CD4-positive, CD25-positive, alpha-beta regulatory T cell (primary cell): ENCODE results near the gene CDCA3. TPM values are rescaled to one million over a fixed set of nuclear protein-coding genes. Genes with fewer than 3 reads are reported as not detected.

Experiments
- ATAC-seq, 2 donors: fragments of 150-1000 bp; cut with Tn5 transposase; one replicate each; pipeline ENCODE4 v1.10.0; 2021; ENCODE audit warnings: low read depth in 2 of 2, moderate number of reproducible peaks in 2 of 2, moderate library complexity in 1 of 2
- DNase-seq, 3 donors: peaks; one replicate each; pipeline versions ENCODE4 v3.0.0 to v3.0.0-alpha.2; 2012 to 2022; ENCODE audit warnings: mixed read lengths in 1 of 3
- H3K27ac ChIP-seq: one replicate; pipeline ENCODE4 v1.7.0; 2013; ENCODE audit warnings: mild to moderate bottlenecking, low read length; ENCODE audit not compliant: insufficient read depth, poor library complexity, severe bottlenecking
- H3K27me3 ChIP-seq: one replicate; pipeline ENCODE4 v1.7.0; 2013; ENCODE audit warnings: low read length; ENCODE audit not compliant: control insufficient read depth, insufficient read depth
- H3K36me3 ChIP-seq: one replicate; pipeline ENCODE4 v1.7.0; 2013; ENCODE audit warnings: mild to moderate bottlenecking, low read length, moderate library complexity; ENCODE audit not compliant: control insufficient read depth, insufficient read depth
- H3K4me1 ChIP-seq: 2 replicates; pipeline ENCODE4 v1.7.0; 2013; ENCODE audit warnings: mild to moderate bottlenecking, low read length; ENCODE audit not compliant: insufficient read depth, control insufficient read depth, poor library complexity, severe bottlenecking
- H3K4me3 ChIP-seq: one replicate; pipeline ENCODE4 v1.7.0; 2013; ENCODE audit warnings: low read depth, mild to moderate bottlenecking, low read length, moderate library complexity
- H3K9me3 ChIP-seq, 2 experiments: 1 replicate in 1 of 2; 2 replicates in 1 of 2; pipeline ENCODE4 v1.7.0; 2013; ENCODE audit warnings: low read length in 2 of 2, mild to moderate bottlenecking in 1 of 2, moderate library complexity in 1 of 2; ENCODE audit not compliant: control insufficient read depth in 2 of 2
- H3K27ac Mint-ChIP-seq, 3 donors: one replicate each; pipeline ENCODE4 v1.8.0; 2020 to 2022; ENCODE audit warnings: mild to moderate bottlenecking in 3 of 3, mixed read lengths in 3 of 3, moderate library complexity in 2 of 3
- H3K27me3 Mint-ChIP-seq: one replicate; pipeline ENCODE4 v1.8.0; 2022; ENCODE audit warnings: mild to moderate bottlenecking, mixed read lengths
- H3K36me3 Mint-ChIP-seq: one replicate; pipeline ENCODE4 v1.8.0; 2020; ENCODE audit warnings: mixed read lengths
- H3K4me1 Mint-ChIP-seq, 4 donors: one replicate each; pipeline ENCODE4 v1.8.0; 2020 to 2022; ENCODE audit warnings: mixed read lengths in 4 of 4, mild to moderate bottlenecking in 1 of 4
- H3K4me3 Mint-ChIP-seq, 4 donors: one replicate each; pipeline ENCODE4 v1.8.0; 2020 to 2022; ENCODE audit warnings: mild to moderate bottlenecking in 4 of 4, mixed read lengths in 4 of 4, moderate library complexity in 3 of 4
- H3K9me3 Mint-ChIP-seq, 7 donors: one replicate each; pipeline ENCODE4 v1.8.0; 2020 to 2022; ENCODE audit warnings: mixed read lengths in 7 of 7, mild to moderate bottlenecking in 3 of 7, moderate library complexity in 2 of 7
- polyA plus RNA-seq, 4 donors: library from polyadenylated mRNA; unstranded; fragments of 300-500 nt; fragmentation: Illumina TruSeq; gene quantifications; one replicate each; pipeline ENCODE4 v1.2.3, GENCODE V29; 2021
- total RNA-seq: library from RNA; stranded (reverse); gene quantifications from one replicate; pipeline ENCODE4 v1.2.3, GENCODE V29; 2022

The CDCA3 gene
- total and polyA plus RNA-seq, 5 donors from 2014 or later = 1.7 to 4.0 (median 1.9) TPM

DNA sequence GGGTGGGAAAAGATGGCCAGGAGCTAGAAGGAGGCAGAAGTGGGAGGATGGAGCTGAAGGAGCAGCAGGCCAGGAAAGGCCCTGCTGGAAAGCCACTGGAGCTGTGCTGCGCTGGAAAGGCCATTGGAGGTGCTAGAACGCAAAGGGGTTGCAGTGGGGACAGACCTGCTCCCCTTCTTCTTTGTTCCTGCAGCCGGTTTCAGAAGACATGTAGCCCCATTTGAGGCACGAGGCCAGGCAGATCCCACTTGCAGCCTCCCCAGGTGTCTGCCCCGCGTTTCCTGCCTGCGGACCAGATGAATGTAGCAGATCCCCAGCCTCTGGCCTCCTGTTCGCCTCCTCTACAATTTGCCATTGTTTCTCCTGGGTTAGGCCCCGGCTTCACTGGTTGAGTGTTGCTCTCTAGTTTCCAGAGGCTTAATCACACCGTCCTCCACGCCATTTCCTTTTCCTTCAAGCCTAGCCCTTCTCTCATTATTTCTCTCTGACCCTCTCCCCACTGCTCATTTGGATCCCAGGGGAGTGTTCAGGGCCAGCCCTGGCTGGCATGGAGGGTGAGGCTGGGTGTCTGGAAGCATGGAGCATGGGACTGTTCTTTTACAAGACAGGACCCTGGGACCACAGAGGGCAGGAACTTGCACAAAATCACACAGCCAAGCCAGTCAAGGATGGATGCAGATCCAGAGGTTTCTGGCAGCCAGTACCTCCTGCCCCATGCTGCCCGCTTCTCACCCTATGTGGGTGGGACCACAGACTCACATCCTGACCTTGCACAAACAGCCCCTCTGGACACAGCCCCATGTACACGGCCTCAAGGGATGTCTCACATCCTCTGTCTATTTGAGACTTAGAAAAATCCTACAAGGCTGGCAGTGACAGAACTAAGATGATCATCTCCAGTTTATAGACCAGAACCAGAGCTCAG lies 31.7 kb downstream of the CDCA3 start:
- Mint-ChIP-seq H3K27ac (peak overlapping the region in 2 of 3 donors; percentile 12 to 79), H3K36me3 (peaks cover 27% of the 10 kb centered on the region), H3K4me3 (peak overlapping the region in 1 of 4 donors; percentile 20), H3K9me3 (no peaks in the 10 kb centered on the region), H3K4me1 (peaks cover 2 to 27% (median 9%) of the 10 kb centered on the region in 4 donors), H3K27me3 (peaks cover 18% of the 10 kb centered on the region)
- Histone ChIP-seq H3K4me3 (no peak overlapping the region), H3K36me3 (peaks cover 50% of the 10 kb centered on the region), H3K27me3 (no peaks in the 10 kb centered on the region), H3K9me3 (no peaks in the 10 kb centered on the region), H3K4me1 (peaks cover 11% of the 10 kb centered on the region), H3K27ac (no peak overlapping the region)
- DNase-seq (no peak), ATAC-seq (no peak)

DNA sequence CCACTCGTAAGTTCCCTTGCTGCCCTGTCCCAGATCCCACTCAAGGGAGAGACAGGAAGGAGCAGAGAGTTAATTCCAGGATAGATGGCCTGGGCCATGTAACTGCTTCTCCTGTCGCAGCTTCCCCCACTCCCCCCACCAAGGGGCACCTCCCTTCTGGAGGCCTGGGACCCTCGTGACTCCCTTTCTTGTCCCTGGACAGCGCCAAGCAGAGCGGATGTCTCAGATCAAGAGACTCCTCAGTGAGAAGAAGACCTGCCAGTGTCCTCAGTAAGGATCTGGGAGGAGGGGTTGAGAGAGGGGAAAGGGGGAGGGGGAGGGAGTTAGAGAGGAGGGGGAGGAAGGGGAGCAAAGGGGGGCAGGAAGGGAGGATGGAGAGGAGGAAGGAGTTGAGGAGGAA lies 32.4 kb downstream of the CDCA3 start:
- DNase-seq (no peak), ATAC-seq (no peak)
- Mint-ChIP-seq H3K27ac (no peak overlapping the region), H3K4me3 (no peak overlapping the region), H3K27me3 (peaks cover 18% of the 10 kb centered on the region), H3K9me3 (no peaks in the 10 kb centered on the region), H3K4me1 (peaks cover 2 to 27% (median 9%) of the 10 kb centered on the region in 4 donors), H3K36me3 (peaks cover 34% of the 10 kb centered on the region)
- H3K9me3 ChIP-seq = no peaks in the 10 kb centered on the region
- no peak overlapping the region for H3K27ac ChIP-seq
- peaks cover 11% of the 10 kb centered on the region for H3K4me1 ChIP-seq
- peaks cover 57% of the 10 kb centered on the region for H3K36me3 ChIP-seq
- H3K4me3 ChIP-seq = no peak overlapping the region
- H3K27me3 ChIP-seq = no peaks in the 10 kb centered on the region

DNA sequence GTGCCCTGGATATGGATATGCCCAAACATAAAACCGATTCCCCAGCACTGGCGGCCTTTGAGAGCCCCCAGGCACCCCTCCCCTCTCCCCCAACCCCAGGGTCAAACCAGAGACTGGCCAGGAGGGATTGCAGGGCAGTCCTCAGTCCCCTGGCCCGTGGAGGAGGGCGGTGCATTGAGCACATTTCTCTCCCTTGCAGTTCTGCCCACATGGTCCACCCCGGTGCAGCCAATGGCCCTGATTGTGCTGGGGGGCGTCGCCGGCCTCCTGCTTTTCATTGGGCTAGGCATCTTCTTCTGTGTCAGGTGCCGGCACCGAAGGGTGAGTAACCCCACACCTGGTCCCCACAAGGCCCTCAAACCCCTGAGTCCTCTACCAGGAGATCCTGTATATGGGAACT lies 32.9 kb downstream of the CDCA3 start:
- peaks cover 38% of the 10 kb centered on the region for H3K36me3 Mint-ChIP-seq
- no peak overlapping the region for H3K4me3 Mint-ChIP-seq
- peaks cover 57% of the 10 kb centered on the region for H3K36me3 ChIP-seq
- H3K27me3 Mint-ChIP-seq = peaks cover 18% of the 10 kb centered on the region
- H3K4me1 ChIP-seq = peaks cover 11% of the 10 kb centered on the region
- H3K27ac Mint-ChIP-seq = peak overlapping the region in 2 of 3 donors; percentile 82 to 83
- H3K9me3 Mint-ChIP-seq = no peaks in the 10 kb centered on the region
- no peak overlapping the region for H3K27ac ChIP-seq
- DNase-seq (no peak), ATAC-seq (no peak)
- H3K4me3 ChIP-seq = no peak overlapping the region
- no peaks in the 10 kb centered on the region for H3K9me3 ChIP-seq
- no peaks in the 10 kb centered on the region for H3K27me3 ChIP-seq
- peaks cover 2 to 27% (median 9%) of the 10 kb centered on the region in 4 donors for H3K4me1 Mint-ChIP-seq

DNA sequence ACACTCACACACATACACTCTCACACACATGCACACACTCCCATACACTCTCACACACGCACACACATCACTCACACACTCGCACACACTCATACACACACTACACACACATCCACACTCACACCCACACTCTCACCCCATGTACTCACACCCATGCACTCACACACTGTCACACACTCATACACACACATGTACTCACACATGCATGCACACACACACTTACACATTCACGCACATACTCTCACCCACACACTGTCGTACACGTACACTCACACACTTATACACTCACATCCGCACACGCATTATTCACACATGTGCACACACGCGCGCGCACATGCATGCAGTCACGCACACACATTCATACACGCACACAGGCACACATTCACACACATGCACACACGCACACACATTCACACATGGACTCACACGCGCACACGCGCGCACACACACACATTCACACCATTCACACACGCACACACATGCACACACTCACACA lies 33.4 kb downstream of the CDCA3 start:
- H3K4me1 Mint-ChIP-seq = peaks cover 2 to 27% (median 9%) of the 10 kb centered on the region in 4 donors
- no peaks in the 10 kb centered on the region for H3K27me3 ChIP-seq
- no peak for ATAC-seq
- H3K36me3 Mint-ChIP-seq = peaks cover 38% of the 10 kb centered on the region
- H3K27me3 Mint-ChIP-seq = peaks cover 15% of the 10 kb centered on the region
- no peaks in the 10 kb centered on the region for H3K9me3 Mint-ChIP-seq
- DNase-seq = no peak
- H3K4me3 ChIP-seq = no peak overlapping the region
- H3K27ac Mint-ChIP-seq = peak overlapping the region in 2 of 3 donors; percentile 82 to 83
- no peaks in the 10 kb centered on the region for H3K9me3 ChIP-seq
- H3K27ac ChIP-seq = no peak overlapping the region
- H3K4me1 ChIP-seq = peaks cover 11% of the 10 kb centered on the region
- H3K4me3 Mint-ChIP-seq = no peak overlapping the region
- H3K36me3 ChIP-seq = peaks cover 57% of the 10 kb centered on the region

DNA sequence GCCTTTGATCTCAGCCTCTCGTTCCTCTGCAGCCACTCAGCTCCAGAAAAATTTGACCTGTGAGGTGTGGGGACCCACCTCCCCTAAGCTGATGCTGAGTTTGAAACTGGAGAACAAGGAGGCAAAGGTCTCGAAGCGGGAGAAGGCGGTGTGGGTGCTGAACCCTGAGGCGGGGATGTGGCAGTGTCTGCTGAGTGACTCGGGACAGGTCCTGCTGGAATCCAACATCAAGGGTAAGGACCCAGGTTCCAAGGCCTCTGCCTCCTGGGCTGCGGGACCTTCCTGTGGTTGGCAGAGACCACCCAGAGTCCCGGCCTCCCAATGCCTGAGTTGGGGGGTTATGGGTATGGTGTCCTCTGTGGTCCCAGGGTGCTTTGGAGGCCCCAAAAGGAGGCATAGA lies 34.0 kb downstream of the CDCA3 start:
- H3K4me3 Mint-ChIP-seq = no peak overlapping the region
- Histone ChIP-seq H3K4me1 (peaks cover 11% of the 10 kb centered on the region), H3K9me3 (no peaks in the 10 kb centered on the region), H3K4me3 (no peak overlapping the region), H3K36me3 (peaks cover 57% of the 10 kb centered on the region), H3K27me3 (no peaks in the 10 kb centered on the region), H3K27ac (no peak overlapping the region)
- ATAC-seq = no peak
- H3K4me1 Mint-ChIP-seq = peaks cover 2 to 23% (median 9%) of the 10 kb centered on the region in 4 donors
- DNase-seq = no peak
- peaks cover 11% of the 10 kb centered on the region for H3K27me3 Mint-ChIP-seq
- H3K36me3 Mint-ChIP-seq = peaks cover 38% of the 10 kb centered on the region
- no peak overlapping the region for H3K27ac Mint-ChIP-seq
- H3K9me3 Mint-ChIP-seq = no peaks in the 10 kb centered on the region

DNA sequence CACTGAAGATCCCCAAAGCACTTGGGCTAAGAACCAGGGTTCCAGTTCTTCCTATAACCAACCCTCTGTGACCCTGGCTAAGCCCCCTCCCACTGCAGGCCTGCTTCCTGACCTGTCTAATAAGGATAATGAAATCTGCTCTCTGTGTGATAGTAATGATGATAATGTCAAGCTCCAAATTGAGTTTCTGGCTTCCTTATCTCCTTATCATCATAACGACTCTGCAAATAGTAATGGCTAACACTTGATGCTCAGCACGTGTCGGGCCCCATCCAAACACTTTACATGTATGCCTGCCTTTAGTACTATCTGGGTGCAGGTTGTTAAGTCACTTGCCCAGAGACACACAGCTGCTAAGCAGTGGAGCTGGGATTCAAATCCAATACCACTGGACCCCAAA lies 34.5 kb downstream of the CDCA3 start:
- H3K36me3 ChIP-seq = peaks cover 57% of the 10 kb centered on the region
- no peak overlapping the region for H3K4me3 ChIP-seq
- Mint-ChIP-seq H3K27me3 (peaks cover 8% of the 10 kb centered on the region), H3K4me3 (no peak overlapping the region), H3K36me3 (peaks cover 38% of the 10 kb centered on the region), H3K9me3 (no peaks in the 10 kb centered on the region), H3K27ac (peak overlapping the region in 1 of 3 donors; percentile 62), H3K4me1 (peaks cover 2 to 20% (median 9%) of the 10 kb centered on the region in 4 donors)
- DNase-seq (no peak), ATAC-seq (no peak)
- H3K27me3 ChIP-seq = no peaks in the 10 kb centered on the region
- H3K9me3 ChIP-seq = no peaks in the 10 kb centered on the region
- H3K27ac ChIP-seq = no peak overlapping the region
- H3K4me1 ChIP-seq = peaks cover 8% of the 10 kb centered on the region

DNA sequence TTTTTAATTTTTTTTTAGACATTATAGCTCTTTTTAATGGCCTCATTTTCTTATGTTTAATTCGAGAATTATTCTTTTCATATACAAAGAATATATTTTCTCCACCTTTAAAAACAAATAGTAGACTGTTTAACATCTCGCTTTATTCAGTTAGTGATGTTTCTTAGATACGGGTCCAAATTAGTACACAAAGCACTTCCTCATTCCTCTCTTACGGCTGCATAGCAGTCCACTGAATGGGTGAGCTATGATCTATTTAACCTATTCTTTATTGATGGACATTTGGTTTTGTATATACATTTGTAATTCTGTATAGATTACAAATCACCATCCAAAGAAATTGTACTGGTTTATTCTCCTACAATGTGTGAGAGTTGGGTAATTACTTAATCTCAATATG lies 37.7 kb downstream of the CDCA3 start:
- Mint-ChIP-seq H3K36me3 (peaks cover 56% of the 10 kb centered on the region), H3K4me1 (peaks cover 9 to 28% (median 16%) of the 10 kb centered on the region in 4 donors), H3K27me3 (no peaks in the 10 kb centered on the region), H3K4me3 (no peak overlapping the region), H3K27ac (peak overlapping the region in 2 of 3 donors; percentile 26 to 47), H3K9me3 (no peaks in the 10 kb centered on the region)
- no peaks in the 10 kb centered on the region for H3K4me1 ChIP-seq
- no peak overlapping the region for H3K4me3 ChIP-seq
- H3K27me3 ChIP-seq = no peaks in the 10 kb centered on the region
- H3K9me3 ChIP-seq = no peaks in the 10 kb centered on the region
- no peak overlapping the region for H3K27ac ChIP-seq
- DNase-seq (no peak), ATAC-seq (no peak)
- H3K36me3 ChIP-seq = peaks cover 54% of the 10 kb centered on the region
